GM21723 (cell line): Measurements from ENCODE around the gene LGALS9.
"Not testable (repeated sequence)": the region's sequence is repeated elsewhere in the genome, so short reads cannot be mapped to it uniquely, and the experiment has no call there.

Source experiments
- ATAC-seq: cut with Tn5 transposase; IDR thresholded peaks from one replicate; pipeline ENCODE4 v1.9.1; 2021; ENCODE audit warnings: mild to moderate bottlenecking, moderate library complexity; ENCODE audit not compliant: unreplicated experiment

The LGALS9 gene

GRCh38 chr17:27627514-27627913, 3.5 kb upstream of the LGALS9 start:
- no peak for ATAC-seq

DNA sequence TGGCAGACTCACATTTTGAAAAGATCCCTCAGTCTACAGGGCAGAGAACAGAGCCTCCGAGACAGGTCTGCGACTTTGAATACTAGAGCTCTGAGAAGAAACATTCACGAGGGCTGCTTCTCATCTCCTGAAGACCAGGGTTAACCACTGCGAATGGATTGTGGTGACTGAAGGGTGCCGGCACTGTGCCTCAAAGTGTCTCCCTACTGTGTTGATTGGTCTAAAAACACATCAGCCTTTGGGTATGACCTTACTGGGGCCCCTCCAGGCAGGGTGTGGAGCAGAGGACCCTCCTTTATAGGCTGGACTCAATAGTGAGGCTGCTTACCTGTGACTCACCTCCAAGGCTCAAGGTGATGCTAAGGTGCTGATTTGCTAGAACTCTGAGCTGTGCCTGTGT, 2.6 kb upstream of the LGALS9 start:
- ATAC-seq = no peak

GRCh38 chr17:27629260-27629659, 1.7 kb upstream of the LGALS9 start:
- not testable (repeated sequence) for ATAC-seq

- ATAC-seq = peak; percentile 47
These were observed 398 bp downstream of the LGALS9 start for GRCh38 chr17:27631411-27631760.

- no peak for ATAC-seq
These were observed 1.1 kb downstream of the LGALS9 start for GRCh38 chr17:27631897-27632725.

- ATAC-seq = not testable (repeated sequence)
These were observed 1.8 kb downstream of the LGALS9 start for GRCh38 chr17:27632766-27633165.

DNA sequence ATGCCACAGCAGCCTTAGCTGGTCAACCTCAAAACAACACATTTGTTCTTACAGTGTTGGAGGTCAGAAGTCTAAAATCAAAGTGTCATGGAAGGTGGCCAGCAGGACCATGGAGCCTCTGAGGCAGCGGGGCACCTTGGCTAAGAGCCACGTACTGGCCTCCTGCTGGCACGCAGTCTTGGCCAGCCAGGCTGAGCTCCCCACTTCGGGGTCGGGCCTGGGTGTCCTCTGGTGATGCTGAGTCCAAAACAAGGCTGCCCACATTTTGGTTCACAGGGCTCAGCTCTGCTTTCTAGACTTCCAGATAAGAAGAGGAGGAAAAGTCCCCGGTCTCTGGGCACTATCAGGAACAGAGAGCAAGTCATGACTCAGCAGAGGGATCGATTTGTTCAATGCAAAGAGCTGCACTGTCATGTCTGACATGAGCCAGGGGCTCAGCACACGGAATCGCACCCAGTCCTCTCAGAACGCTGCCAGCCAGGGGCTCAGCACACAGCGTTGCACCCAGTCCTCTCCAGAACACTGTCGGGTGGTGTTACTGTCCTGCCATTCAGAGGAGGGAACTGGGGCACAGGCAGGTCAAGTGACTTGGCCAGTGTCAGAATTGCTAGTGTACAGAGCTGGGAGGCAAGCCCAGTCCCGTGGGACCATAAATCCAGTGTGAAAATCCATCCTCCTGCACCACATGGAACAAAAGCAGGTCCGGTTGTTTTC, 2.5 kb downstream of the LGALS9 start:
- ATAC-seq = no peak

DNA sequence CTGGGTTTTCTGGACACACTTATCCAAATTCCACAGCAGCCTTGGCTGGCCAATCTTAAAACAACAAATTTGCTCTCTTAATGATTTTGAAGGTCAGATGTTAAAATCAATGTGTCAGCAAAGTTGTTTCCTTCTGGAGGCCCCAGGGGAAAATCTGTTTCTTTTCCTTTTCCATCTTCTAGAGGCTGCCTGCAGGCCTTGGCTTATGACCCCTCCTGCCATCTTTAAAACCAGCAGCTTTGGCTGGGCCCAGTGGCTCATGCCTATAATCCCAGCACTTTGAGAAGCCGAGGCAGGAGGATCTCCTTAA, 3.0 kb downstream of the LGALS9 start:
- ATAC-seq = no peak

- ATAC-seq = no peak
These were observed 3.8 kb downstream of the LGALS9 start for GRCh38 chr17:27634776-27635175.

DNA sequence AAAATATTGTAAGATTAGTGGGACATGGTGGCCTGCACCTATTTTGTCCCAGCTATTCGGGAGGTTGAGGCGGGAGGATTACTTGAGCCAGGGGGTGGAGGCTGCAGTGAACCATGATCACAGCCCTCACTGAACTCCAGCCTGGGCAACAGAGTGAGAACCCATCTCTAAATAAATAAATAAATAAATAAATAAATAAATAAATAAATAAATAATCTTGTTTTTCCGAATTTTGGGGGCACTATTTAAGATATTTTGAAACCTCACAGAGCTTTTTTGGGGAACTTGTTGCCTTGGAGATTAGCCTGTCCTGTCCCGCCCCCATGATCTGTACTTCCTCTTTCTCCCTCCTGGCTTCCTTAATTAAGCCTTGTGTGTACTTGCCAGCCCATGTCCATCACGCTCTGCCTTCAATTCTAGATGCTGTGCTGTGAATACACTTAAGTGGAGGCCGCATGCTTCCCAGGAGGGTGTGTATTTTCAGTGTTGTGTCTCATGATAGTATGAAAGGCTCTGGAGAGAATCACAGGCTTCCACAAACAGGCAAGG, 4.4 kb downstream of the LGALS9 start:
- no peak for ATAC-seq

- not testable (repeated sequence) for ATAC-seq
These were observed 5.1 kb downstream of the LGALS9 start for GRCh38 chr17:27636005-27636520.

GRCh38 chr17:27637818-27638217, 6.8 kb downstream of the LGALS9 start:
- ATAC-seq = not testable (repeated sequence)

DNA sequence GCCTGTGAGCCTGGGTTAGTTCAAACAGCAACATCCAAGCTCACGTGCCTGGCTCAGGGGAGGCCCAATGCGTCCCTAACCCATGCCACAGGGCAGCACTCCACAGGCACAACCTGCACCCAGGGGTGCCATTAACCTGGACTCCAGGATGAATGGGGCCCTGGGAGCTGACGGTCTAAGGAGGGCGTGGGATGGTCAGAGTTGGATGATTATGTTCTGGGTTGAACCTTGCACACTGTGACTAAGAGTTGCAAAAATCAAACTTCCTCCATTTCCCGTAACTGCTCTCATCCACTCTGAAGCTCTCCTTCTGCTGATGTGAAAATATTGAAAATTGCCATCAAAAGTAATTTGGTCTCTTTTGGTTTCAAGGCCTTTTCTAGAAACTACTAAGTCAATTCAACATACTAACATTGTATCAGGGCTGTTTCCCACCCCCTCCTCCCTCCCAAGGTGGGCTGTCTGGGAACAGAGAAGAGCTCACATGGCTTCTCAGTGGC, 7.5 kb downstream of the LGALS9 start:
- not testable (repeated sequence) for ATAC-seq

- no peak for ATAC-seq
These were observed 9.8 kb downstream of the LGALS9 start for GRCh38 chr17:27640790-27641189.

- no peak for ATAC-seq
These were observed 13.6 kb downstream of the LGALS9 start for GRCh38 chr17:27644586-27644985.

GRCh38 chr17:27645621-27646020, 14.6 kb downstream of the LGALS9 start:
- not testable (repeated sequence) for ATAC-seq

DNA sequence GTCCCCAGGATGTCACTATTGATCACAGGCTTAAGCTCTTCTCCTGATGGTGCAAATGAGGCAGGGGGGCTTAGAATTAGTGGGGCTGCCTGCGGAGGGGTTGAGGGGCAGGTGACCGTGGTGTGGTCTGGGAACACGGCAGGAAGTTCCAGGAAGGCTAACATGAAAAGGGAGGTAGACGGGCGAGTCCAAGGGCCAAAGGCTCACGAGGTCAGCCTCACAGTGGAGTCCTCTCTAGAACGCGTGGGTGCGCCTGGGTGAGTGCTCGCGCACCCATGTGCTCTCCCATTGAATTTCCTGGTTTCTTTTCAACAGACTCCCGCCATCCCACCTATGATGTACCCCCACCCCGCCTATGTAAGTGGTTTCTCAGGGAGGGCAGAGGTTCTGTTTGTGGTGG, 15.2 kb downstream of the LGALS9 start:
- ATAC-seq = no peak

DNA sequence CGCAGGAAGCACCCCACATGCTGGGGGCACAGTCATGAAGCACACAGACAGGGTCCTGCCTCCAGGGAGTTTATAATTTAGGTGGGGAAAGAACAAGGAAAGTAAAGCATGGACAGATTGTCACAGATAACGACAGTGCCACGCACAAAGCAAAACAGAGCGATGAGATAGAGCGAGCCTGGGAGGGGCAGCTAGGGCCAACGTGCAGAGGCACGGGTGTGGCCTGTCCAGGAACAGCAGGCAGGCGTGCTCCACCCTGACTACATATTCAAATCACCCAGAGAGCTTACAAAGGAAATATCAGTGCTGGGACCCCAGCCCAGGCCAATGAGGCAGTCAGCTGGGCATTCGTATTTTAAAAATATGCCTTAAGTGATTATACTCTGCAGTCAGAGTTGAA, 16.8 kb downstream of the LGALS9 start:
- ATAC-seq = no peak

DNA sequence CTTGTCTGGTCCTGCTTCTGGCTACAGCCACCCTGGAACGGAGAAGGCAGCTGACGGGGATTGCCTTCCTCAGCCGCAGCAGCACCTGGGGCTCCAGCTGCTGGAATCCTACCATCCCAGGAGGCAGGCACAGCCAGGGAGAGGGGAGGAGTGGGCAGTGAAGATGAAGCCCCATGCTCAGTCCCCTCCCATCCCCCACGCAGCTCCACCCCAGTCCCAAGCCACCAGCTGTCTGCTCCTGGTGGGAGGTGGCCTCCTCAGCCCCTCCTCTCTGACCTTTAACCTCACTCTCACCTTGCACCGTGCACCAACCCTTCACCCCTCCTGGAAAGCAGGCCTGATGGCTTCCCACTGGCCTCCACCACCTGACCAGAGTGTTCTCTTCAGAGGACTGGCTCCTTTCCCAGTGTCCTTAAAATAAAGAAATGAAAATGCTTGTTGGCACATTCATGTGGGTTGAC, 18.2 kb downstream of the LGALS9 start:
- not testable (repeated sequence) for ATAC-seq

DNA sequence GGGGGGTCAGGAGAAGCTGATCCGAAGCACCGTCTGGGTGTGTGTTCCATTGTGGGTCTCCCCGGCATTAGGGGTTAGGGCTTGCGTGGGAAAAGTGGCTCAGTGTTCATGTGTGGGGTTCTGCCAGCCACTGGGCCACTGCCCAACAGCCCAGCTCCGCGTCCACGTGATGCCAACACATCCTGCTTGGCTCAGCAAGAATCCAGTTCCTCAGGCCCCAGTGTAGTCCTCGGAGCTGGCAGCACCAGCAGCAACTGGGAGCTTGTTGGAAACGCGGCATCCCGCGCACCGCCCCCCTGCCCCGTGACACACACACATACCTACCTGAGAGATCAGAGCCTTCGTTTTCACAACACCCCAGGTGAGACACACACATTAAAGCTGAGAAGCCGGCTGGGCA, 18.9 kb downstream of the LGALS9 start:
- ATAC-seq = no peak

GRCh38 chr17:27650836-27651235, 19.8 kb downstream of the LGALS9 start:
- no peak for ATAC-seq
